Omental fat pad (tissue), 4 donors: Measurements from ENCODE around the gene CNTNAP2. TPM values are rescaled to one million over a fixed set of nuclear protein-coding genes. Genes with fewer than 3 reads are reported as not detected.

ENCODE experiments used
- ATAC-seq: fragments of 150-250 bp; one replicate; pipeline ENCODE4 v1.9.1; 2016; ENCODE audit warnings: mild to moderate bottlenecking, moderate library complexity; ENCODE audit not compliant: low FRiP score
- DNase-seq: peaks from one replicate; pipeline ENCODE4 v3.0.0-alpha.2; 2019; ENCODE audit warnings: low spot score
- CTCF ChIP-seq, 3 donors: fragments of 450-650 bp; IDR thresholded peaks; one replicate each; pipeline ENCODE4 v1.5.1; 2016 to 2017; ENCODE audit warnings: antibody characterized with exemption in 3 of 3, mild to moderate bottlenecking in 3 of 3, moderate library complexity in 2 of 3
- total RNA-seq, 4 donors: library from RNA; depleted of rRNA; stranded (reverse); fragments of >200 nt; gene quantifications; one replicate each; pipeline ENCODE4 v1.1.0, GENCODE V29; 2016

Gene CNTNAP2
- total RNA-seq, 4 donors from 2014 or later: 0.38 to 1.5 (median 1.1) TPM; not detected in 1

GRCh38 chr7:146683439-146683838 is 566.8 kb downstream of the CNTNAP2 start:
- ATAC-seq (no peak), DNase-seq (no peak)
- TF ChIP-seq CTCF (IDR thresholded peaks at IDR 0.05): no peak

- no peak for ATAC-seq
- DNase-seq: no peak
- no peak for TF ChIP-seq CTCF (IDR thresholded peaks at IDR 0.05)
These were observed 574.4 kb downstream of the CNTNAP2 start for GRCh38 chr7:146690987-146691386.

GRCh38 chr7:146698995-146699610 is 582.5 kb downstream of the CNTNAP2 start:
- no peak for TF ChIP-seq CTCF (IDR thresholded peaks at IDR 0.05)
- no peak for DNase-seq
- no peak for ATAC-seq

GRCh38 chr7:146700015-146700560 is 583.5 kb downstream of the CNTNAP2 start:
- ATAC-seq (no peak), DNase-seq (no peak)
- no peak for TF ChIP-seq CTCF (IDR thresholded peaks at IDR 0.05)

GRCh38 chr7:146701166-146701565 is 584.6 kb downstream of the CNTNAP2 start:
- no peak for TF ChIP-seq CTCF (IDR thresholded peaks at IDR 0.05)
- DNase-seq (no peak), ATAC-seq (no peak)

- ATAC-seq: no peak
- DNase-seq: no peak
- TF ChIP-seq CTCF (IDR thresholded peaks at IDR 0.05): no peak
These were observed 586.3 kb downstream of the CNTNAP2 start for GRCh38 chr7:146702898-146703297.

- DNase-seq (no peak), ATAC-seq (no peak)
- no peak for TF ChIP-seq CTCF (IDR thresholded peaks at IDR 0.05)
These were observed 592.9 kb downstream of the CNTNAP2 start for GRCh38 chr7:146709451-146710027.
